T-helper 1 cell treated with Interleukin-12 subunit alpha and Interleukin-12 subunit beta and Interleukin-4 antibody, amounts not matched to agents 30 ng/mL and 1 ng/mL, for 36 hours (primary cell): ENCODE results near the gene ZXDC. TPM values are rescaled to one million over a fixed set of nuclear protein-coding genes. Genes with fewer than 3 reads are reported as not detected.

ENCODE experiments used
- intact Hi-C: fragments of 100-400 bp; cut with micrococcal nuclease; formaldehyde crosslinking; loops from one replicate; pipeline ENCODE4 v1.15.1; 2024
- total RNA-seq: library from RNA; stranded (reverse); gene quantifications from 2 replicates; pipeline ENCODE4 v1.2.3, GENCODE V29; 2022

ZXDC gene
- total RNA-seq, 1 donor from 2014 or later, result 32.5 TPM

DNA sequence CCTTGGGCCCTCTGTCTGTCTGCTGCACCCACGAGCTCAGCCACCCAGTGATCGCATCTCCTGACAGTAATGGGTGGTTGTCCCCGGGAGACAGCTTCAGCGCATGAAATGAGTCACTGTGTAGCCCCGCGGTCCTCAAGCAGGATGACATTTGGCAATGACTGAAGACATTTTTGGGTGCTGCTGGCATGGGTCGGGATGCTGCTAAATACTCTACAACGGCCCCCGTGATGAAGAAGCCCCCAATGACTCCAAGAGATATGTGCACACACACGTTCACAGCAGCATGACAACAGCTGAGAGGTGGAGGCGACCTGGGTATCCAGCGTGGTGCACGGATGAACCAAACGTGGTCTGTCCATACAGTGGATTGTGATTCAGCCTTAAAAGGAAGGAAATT lies 17.4 kb upstream of the ZXDC start:
- intact Hi-C loops, result no loop called here

DNA sequence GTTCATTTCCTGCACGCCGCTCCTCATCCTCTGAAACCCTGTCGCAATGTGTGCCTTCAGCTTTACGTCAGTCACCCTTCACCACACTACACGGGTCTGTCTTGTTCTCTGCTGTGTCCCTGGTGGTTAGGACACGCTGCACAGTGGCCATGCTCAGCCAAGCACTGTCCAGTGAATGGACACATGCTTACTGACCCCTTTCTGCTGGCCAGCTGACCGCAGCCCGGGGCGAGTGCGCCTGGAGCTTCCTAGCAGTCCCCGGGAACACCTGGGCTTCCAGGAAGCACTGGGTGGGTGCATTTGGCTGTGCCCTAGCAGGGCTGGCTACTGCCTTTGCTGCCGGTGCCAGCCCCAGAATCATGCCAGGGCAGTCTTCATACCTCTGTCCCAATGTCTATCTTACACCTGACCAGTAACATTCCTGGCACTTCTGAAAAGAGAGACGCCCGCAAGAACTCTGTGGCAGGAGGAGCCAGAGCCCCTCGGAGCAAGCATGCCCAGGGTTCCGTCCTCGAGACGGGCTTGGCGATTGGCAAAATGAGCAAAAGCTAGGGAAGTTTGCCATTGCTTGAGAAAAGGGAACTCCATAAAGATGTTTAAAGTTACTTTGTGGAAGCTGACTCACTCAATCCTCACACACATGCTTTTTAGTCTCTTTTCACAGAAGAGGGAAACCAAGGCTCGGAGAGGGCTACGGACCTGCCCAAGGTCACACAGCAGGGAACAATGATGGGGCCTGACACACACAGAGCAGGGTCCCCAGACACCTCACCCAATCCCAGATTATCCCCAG lies 15.7 kb upstream of the ZXDC start:
- intact Hi-C loops, result no loop called here

DNA sequence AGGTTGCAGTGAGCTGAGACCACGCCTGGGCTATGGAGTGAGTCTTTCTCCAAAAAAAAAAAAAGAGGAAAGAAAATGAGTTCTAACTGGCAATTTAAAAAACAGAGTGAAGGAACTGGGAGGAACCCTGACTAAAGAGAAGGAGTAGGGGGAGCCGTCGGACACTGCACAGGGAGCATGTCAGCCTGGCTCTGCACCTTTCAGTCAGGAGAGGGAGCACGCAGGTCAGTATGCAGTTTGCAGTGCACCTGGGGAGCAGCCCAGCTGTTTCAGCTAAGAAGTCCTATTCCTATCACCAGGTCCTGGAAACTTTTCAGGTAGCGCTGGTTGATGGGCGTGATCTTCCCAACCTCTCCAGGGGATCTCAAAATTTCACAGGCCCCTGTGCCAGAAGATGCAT lies 14.9 kb upstream of the ZXDC start:
- intact Hi-C loops, result no loop called here

DNA sequence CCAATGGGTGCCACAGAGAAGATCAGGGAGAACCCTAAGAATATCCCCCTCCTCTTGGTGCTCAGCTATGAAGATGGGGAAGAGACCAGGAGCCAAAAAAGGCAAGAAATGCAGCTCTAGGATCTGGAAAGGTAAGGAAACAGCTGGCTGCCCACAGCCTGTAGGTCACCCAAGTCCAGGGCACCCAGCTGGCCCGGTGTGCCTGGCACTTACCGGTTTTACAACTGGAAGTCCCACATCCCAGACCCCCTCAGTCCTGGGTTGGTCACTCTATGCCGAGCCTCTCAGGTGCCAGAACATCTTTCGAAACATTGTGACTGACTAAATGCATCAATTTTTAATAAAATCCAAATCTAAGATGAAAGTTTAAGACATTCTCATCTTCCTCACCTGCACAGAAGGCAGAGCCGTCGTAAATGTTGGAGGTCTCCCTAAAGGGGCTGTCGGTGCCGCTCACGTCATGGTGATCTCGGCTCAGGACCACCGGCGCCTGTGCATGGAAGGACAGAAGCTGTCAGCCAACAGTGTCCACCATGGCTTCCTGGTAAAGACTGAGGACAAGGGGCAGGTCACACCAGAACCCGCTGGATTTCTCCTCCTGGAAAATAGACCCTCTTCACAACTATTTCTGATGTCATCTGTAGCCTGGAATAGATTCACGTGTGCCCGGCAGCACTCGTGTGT lies 13.3 kb upstream of the ZXDC start:
- intact Hi-C loops, result no loop called here

DNA sequence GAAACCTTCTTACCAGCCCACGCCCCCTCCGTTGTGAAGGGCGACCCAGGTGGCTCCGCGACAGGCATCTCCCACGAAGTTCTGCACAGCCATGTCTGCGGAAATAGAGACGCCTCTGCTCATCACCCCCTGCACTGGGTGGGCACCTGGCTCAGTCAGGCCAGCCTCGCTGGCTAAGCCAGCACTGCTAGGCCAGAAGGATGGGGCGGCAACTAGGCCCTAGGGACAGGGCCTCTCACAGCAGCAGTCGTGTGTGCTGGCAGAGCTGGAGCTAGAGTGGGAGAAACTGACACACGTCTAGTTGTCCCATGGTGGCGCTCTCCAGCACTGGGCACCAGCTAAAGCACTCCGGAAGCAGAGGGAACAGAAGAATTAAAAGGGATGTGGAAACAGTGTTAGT lies 12.5 kb upstream of the ZXDC start:
- intact Hi-C loops, result no loop called here

DNA sequence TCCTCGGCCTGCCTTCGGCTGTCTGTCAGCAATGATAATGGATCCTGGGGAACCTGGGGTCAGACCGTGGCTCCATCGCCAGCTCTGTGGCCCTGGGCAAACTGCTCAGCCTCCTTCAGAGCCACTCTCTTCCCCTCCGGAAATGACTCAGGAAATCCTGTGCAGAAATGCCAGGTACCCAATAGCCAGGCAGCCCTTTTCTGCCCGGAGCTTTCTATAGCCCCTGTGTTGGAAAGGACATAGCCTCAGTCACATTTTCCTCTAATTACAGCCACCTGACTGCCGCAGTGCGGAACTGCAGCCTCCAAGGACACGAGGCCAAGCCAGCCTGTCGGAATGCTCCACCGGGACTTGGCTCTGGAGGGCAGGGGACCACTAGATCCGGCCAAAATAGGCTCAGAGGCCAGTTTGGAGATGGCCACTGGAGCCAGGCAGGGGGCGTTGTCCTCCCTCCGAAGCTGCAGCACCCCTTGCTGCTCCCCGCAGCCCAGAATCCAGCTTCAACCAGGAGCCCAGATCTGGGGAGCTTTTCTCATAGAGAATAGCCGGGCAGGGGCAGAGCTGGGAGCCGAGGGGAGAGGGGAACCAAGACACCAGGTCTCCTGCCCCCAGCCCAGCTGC lies 11.6 kb upstream of the ZXDC start:
- intact Hi-C loops, result no loop called here

DNA sequence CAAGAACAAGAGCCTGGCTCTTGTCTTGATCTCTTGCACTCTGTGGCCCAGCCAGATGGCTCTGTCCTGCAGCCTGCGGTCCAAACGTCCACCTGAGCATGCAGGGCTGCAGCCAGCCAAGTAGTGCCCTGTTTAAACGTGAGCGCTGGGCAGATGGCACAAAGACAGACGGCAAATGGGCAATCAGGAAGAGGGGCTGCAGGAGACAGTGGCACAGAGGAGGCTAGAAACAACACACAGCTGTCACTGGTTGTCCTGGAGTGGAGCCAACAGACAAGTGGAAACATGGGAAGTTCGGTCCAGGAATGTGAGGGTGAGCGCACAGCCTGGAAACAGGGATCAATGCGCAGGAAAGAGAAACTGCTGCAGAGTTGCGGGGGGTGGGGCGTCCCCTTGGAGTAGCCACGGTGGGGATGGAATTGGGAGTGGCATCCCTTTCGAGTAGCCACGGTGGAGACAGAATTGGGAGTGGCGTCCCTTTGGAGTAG lies 10.7 kb upstream of the ZXDC start:
- intact Hi-C loops, result no loop called here

DNA sequence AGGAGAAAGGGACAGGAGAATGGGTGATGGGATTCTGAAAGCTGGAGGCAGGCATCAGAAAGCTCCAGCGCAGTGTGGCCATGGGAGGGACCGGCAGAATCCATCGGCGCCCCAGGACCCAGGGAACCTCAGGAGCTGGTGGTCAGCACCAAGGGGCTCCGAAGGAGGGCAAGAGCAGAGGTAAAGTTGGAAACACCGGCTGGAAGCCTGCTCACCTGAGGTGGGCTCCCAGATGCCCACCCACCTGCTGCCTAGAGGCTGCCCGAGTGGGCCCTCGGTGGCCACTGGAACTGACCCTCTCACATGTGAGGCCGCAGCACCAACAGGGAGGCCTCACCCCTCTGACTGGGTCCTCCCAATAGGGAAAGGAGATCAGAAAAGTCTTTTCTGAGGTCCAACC lies 10.3 kb upstream of the ZXDC start:
- intact Hi-C loops, result no loop called here

DNA sequence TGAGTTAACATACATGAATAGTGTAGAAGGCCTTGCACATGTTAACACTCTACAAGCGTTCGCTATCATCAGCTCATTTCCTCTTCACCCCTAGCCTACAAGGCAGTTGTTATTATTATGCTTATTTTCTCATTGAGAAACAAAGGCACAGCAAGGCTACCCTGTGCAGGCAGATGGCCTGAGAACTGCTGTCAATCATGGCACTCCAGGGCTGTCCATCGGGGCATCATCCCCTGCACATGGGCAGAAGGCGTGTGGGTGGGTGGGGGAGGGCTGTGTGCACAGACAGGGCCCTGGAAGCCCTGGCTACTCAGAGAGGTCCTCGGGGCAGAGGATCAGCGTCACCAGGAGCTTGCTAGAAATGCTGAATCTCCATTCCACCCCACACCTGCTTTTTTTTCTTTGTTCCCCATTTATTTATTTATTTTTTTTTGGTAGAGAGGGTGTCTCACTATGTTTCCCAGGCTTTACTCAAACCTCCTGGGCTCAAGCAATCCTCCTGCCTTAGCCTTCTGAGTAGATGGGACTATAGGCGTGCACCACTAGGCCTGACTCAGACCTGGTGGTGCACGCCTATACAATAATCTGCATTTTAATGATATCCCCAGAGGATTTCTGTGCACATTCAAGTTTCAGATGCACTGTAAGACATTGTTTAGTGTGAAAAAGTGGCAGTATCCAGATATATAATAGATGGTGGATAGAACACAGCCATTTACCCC lies 9.6 kb upstream of the ZXDC start:
- intact Hi-C loops, result no loop called here

DNA sequence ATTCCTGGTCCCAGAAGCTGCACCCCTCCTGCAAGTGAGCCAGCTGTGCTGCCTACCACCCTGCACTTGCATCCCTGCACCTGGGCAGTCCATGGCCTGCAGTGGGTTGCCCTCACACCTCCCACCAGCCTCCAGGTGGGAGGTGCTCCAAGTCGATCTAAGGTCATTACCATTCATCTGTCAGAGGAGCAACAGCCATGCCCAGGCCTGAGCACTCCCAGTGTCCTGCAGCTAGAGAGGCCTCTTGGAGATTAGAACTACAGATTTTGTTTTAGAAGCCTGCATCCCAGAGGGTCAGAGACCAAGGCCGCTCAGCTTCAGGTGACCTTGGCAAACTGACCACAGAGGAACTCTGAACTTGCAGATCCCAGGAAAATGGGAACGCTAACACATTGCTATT lies 9.0 kb upstream of the ZXDC start:
- intact Hi-C loops, result no loop called here

DNA sequence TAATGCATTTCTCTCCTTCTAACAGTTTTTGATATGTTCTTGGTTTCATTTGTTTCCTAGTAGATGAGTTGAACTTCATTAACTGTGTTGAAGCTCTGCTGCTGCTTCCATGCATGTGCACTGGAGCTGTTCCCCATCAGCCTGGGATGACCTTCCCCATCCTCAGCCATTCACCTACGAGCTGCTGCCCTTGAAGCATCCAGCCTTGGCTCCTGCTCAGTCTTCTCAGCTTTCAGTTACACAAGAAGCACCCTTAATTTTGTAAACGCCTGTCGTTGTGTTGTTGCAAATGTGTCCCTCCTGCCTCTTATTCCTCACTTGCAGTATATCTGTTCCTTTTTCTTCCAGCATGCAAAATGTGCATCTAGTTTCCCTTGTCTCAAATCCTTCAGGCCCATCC lies 8.5 kb upstream of the ZXDC start:
- intact Hi-C loops, result no loop called here

DNA sequence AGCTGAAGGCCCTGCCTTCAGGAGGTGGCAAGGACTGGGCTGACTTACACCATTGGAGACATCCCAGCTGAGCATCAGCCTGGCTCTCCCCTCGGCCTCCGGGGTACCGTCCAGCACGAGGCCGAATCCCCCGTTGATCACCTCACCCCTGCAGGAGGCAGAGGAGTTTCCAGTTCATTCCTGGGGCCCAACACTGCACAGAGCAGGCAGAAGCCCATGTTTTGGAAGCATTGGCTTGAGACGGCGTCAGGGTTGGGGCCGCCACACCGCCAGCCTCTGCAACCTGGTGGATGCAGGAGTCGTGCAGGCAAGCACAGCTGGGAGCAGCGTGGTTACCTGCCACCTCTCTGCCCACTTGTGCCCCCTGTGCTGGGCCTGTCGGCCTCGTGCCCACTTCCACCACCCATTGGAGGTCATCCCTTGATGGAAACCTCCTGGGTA lies 7.7 kb upstream of the ZXDC start:
- intact Hi-C loops, result no loop called here

DNA sequence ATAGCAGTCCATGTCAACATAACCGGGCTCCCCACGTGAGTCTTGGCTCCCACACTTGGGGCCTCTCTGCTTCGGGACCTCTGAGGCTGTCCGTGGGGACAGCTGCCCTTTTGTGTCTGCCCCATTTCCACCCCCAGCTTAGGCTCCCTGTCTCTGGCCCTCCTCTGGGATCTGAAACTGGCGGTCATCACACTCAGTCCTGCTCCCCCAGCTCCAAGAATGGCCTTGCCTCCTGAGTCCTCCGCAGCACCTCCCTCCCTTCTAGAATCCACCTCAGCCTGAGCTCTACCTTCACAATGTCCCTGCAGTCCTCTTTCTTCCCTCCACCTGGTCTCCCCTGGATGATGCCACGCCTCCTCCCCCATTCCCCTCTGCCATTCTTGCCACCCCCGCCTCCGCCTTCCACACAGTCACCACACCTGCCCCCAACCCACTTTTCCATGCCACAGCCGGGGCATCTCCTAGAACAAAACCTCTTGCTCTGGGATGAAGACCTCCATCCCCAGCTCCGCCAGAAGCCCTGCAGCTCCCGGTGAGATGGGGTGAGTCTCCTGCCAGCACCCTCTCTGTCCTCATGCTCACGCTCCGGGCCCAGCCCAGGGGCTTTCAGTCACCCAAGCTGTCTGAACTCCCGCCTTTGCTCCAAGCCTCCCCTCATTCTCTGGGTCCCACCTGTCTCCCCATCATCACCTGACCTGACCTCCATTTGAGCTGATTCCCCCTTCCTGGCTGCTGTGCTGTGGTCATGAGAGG lies 7.0 kb upstream of the ZXDC start:
- intact Hi-C loops, result no loop called here

DNA sequence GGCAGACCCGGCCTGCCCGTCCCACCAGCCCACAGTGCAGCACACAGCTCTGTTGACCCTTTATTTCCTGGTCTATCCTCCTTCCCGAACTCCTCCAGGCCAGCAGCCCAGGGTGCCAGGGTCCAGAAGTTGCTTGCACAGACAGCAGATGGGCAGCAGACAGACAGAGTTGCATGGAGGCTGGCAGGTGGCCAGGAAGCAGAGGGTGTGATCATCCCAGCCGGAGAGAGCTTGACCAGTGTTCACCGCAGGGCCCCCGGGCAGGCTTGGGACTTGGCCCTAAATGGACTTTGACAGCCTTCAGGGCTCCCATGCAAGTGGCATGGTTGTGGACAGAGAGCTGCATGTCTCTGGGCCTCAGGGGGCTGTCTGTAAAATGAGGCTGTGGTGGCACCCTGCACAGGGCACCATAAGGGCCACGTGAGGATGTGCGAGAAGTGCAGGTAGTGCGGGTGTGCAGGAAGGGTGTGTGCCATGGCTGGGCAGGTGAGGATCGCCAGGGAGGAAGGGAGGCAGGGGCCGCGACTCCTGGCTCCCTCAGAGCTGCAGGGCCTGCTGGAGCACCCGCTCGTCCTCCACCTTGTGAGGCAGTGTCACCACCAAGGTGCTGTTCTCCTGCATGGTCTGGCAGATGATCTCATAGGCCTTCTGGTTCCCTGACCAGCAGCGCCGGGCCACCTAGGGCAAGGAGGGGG lies 6.3 kb upstream of the ZXDC start:
- intact Hi-C loops, result no loop called here

DNA sequence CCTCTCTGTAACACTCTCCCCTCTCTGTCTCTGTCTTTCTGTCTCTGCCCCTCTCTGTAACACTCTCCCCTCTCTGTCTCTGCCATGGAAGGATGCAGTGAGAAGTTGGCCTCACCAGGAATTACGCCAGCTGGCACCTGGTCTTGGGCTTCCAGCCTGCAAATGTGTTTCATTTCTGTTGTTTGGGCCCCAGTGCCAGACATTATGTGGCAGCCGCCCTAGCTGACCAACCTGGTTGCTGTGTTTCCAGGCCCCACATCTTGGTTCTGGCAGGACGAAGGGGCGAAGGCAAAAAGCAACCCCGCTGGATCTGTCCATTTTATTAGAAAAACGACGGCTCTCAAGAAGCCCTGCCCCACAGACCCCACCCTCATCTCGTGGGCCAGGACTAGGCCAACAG lies 5.2 kb upstream of the ZXDC start:
- intact Hi-C loops, result no loop called here

DNA sequence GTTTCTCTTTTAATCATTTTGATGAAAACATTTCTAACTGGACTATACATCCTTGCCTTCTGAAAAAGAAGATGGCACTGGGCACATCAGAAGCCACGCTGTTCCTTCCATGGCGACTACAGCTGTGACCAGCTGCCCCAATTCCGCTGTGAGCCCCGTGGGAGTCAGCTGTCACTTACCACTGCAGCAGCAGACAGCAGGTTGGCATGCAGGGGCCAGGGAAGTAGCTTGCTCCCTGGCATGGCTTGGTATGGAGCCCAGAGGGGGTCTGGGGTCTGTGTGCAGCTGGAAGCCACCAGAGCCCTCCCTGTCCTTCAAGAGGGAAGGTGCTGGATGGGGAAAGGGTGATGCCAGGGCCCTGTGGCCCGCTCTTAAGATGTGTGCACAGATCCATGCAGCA lies 4.5 kb upstream of the ZXDC start:
- intact Hi-C loops, result no loop called here

DNA sequence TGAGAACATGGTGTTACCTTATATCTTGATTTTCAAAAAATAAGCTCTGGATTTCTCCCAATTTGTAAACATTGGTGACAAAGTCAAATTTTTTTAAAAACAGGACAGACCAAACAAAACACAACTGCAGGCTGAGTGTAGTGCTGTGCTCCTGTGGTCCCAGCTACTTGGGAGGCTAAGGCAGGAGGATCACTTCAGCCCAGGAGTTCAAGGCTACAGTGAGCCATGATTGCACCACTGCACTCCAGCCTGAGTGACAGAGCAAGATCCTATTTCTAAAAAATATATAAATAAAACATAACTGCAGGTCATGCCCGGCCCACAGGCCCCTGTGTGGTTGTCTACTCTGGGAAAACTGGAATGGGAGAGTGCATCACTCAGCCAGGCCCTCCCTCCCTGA lies 4.0 kb upstream of the ZXDC start:
- intact Hi-C loops, result loop anchor here (5.0 to 10.0 kb wide), 6 partner anchors 235 to 1747 kb away; partner anchors contain the start of genes EEFSEC, HEG1, SEC61A1 and UMPS

DNA sequence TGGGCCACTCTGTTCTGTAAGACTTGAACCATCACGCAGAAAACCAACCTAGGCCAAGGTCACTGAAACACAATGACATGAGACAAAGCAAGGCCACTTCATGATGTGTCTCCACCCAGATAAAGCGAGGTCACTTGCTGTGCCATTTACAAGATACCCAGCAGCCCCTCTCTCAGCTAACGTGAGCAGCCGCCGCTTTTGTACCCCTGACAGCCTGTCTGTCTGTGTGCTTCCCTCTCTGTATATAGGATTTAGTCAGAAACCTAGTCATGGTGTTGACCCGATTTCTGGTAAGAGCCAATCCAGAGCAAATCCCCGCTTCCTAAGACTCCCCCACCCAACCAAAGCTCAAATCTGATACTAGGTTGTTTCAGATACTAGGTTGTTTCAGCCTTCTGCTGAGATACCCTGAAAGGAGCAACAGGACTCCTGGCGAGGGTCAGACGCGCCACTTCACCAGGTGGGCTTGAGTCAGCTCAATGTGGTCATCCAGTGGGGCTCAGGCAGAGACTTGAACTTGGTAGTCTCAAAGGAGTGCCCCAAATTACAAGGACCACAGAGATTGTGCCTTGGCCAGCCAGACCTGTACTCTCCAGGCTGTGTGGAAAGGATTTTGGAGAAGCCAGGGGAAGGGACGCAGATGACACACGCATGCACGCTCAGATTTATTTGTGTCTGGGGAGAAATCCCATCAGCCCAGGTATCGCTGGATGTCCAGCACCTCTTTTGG lies 3.1 kb upstream of the ZXDC start:
- intact Hi-C loops, result loop anchor here (5.0 to 10.0 kb wide), 6 partner anchors 234 to 1746 kb away; partner anchors contain the start of genes EEFSEC, HEG1, SEC61A1 and UMPS

DNA sequence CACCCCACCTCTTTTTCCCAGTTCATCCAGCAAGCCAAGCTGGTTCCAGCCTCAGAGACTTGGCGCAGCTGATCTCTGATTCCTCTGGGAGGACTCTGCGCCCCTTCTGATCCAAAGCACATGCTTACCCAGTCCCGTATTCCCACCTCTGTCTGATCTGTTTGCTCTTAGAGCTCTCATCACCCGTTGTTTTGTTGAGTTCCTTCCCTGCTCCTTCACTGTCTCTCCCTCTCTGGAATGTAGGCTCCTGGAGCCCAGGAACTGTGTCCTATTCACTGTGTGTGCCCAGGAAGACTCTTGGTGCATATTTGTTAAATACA lies 1.3 kb upstream of the ZXDC start:
- intact Hi-C loops, result loop anchor here (2.0 to 10.0 kb wide), 7 partner anchors 232 to 1745 kb away; partner anchors contain the start of genes EEFSEC, HEG1, OSBPL11 and SEC61A1
